Lung (tissue), 12 donors: ENCODE measurements around the gene STXBP6. TPM values are rescaled to one million over a fixed set of nuclear protein-coding genes. Genes with fewer than 3 reads are reported as not detected.

Source experiments
- ATAC-seq: fragments of 200-7000 bp; cut with Tn5 transposase; one replicate; pipeline ENCODE4 v1.9.1; 2020; ENCODE audit warnings: moderate number of reproducible peaks; ENCODE audit not compliant: insufficient read depth, low FRiP score
- DNase-seq, 3 donors: peaks; one replicate each; pipeline ENCODE4 v3.0.0-alpha.2; 2013 to 2017
- H3K27ac ChIP-seq, 2 donors: one replicate each; pipeline ENCODE4 v1.5.1; 2013; ENCODE audit warnings: mild to moderate bottlenecking in 2 of 2, moderate library complexity in 2 of 2, control low read depth in 1 of 2, inconsistent platforms in 1 of 2, low read depth in 1 of 2, low read length in 1 of 2
- H3K27me3 ChIP-seq, 3 donors: one replicate each; pipeline ENCODE4 v1.5.1; 2013; ENCODE audit warnings: low read length in 2 of 3; ENCODE audit not compliant: control insufficient read depth in 3 of 3, insufficient read depth in 3 of 3
- H3K36me3 ChIP-seq, 4 donors: one replicate each; pipeline ENCODE4 v1.5.1; 2013; ENCODE audit warnings: low read length in 4 of 4, mild to moderate bottlenecking in 1 of 4, moderate library complexity in 1 of 4; ENCODE audit not compliant: control insufficient read depth in 4 of 4, insufficient read depth in 4 of 4
- H3K4me1 ChIP-seq, 5 donors: one replicate each; pipeline ENCODE4 v1.5.1; 2013; ENCODE audit warnings: low read length in 5 of 5, mild to moderate bottlenecking in 2 of 5, moderate library complexity in 1 of 5; ENCODE audit not compliant: control insufficient read depth in 5 of 5, insufficient read depth in 5 of 5
- H3K4me3 ChIP-seq: one replicate; pipeline ENCODE4 v1.5.1; 2013; ENCODE audit warnings: mild to moderate bottlenecking, control low read depth, moderate library complexity
- H3K9ac ChIP-seq, 2 donors: one replicate each; pipeline ENCODE4 v1.5.1; 2013; ENCODE audit warnings: low read length in 2 of 2, control low read depth in 1 of 2; ENCODE audit not compliant: insufficient read depth in 1 of 2
- H3K9me3 ChIP-seq, 4 donors: one replicate each; pipeline ENCODE4 v1.5.1; 2013; ENCODE audit warnings: low read length in 3 of 4, mild to moderate bottlenecking in 1 of 4, moderate library complexity in 1 of 4; ENCODE audit not compliant: control insufficient read depth in 4 of 4, insufficient read depth in 3 of 4
- WGBS, 2 donors: extraction: QIAGEN DNeasy Blood & Tissue Kit; methylation state at CpG; one replicate each; pipeline ENCODE4 v1.1.7; 2013; 5-methylcytosine and 5-hydroxymethylcytosine counted together
- polyA plus RNA-seq, 2 donors: library from polyadenylated mRNA; stranded (reverse); fragments of 200-250 nt; gene quantifications; one replicate each; pipeline ENCODE4 v1.2.1, GENCODE V29; 2013
- total RNA-seq, 2 donors: library from RNA; depleted of rRNA in 1 of 2; stranded (reverse); fragments of >200 nt in 1 of 2; gene quantifications; one replicate each; pipeline ENCODE4 v1.2.1, GENCODE V29; 2014 to 2021
- TF ChIP-seq, protein P1 (sequence below): IDR thresholded peaks from 2 replicates; pipeline ENCODE4 v1.5.1; 2012; ENCODE audit warnings: mild to moderate bottlenecking; ENCODE audit errors: control extremely low read depth, extremely low read depth
- donor health status: control.
- donor health status: control.
- donor health status: Bipolar disorder and iron deficiency.
- donor health status: healthy.
- donor health status: DM: yes; HTN: yes; CAD: no.

STXBP6 gene
- total and polyA plus RNA-seq, 4 donors: 9.3 to 42.5 (median 10.5) TPM

GRCh38 chr14:24809135-24809534 lies 240.8 kb downstream of the STXBP6 start:
- Histone ChIP-seq H3K4me1 (peaks cover 4 to 57% (median 24%) of the 10 kb centered on the region in 5 donors), H3K27me3 (no peaks in the 10 kb centered on the region), H3K9ac (no peak overlapping the region), H3K36me3 (no peaks in the 10 kb centered on the region), H3K9me3 (no peaks in the 10 kb centered on the region), H3K4me3 (no peak overlapping the region), H3K27ac (no peak overlapping the region)
- WGBS, 2 donors: 79 to 87% methylated on average over 2 of the region's 2 CpGs
- DNase-seq (no peak), ATAC-seq (no peak)
- TF ChIP-seq, protein P1, sequence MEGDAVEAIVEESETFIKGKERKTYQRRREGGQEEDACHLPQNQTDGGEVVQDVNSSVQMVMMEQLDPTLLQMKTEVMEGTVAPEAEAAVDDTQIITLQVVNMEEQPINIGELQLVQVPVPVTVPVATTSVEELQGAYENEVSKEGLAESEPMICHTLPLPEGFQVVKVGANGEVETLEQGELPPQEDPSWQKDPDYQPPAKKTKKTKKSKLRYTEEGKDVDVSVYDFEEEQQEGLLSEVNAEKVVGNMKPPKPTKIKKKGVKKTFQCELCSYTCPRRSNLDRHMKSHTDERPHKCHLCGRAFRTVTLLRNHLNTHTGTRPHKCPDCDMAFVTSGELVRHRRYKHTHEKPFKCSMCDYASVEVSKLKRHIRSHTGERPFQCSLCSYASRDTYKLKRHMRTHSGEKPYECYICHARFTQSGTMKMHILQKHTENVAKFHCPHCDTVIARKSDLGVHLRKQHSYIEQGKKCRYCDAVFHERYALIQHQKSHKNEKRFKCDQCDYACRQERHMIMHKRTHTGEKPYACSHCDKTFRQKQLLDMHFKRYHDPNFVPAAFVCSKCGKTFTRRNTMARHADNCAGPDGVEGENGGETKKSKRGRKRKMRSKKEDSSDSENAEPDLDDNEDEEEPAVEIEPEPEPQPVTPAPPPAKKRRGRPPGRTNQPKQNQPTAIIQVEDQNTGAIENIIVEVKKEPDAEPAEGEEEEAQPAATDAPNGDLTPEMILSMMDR: no peak

DNA sequence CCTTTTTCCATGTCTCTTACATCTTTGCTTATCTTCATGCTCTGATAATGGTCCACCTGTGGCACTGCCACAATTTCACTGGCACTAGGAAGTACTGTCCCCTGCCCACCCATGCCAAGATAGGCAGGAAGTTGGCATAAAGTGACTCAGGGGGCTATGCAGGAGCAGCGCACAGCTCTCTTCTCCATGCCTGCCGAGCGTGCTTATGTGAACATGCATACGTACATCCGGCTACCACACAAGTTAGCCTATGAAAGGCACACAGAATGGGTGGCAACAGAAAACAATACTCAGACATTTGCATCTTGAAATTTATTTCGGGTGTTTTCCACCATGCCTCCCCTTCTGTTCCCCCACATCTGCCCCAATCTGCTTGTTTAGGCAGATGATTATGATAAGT lies 241.5 kb downstream of the STXBP6 start:
- 88 to 95% methylated on average over 6 of the region's 6 CpGs for WGBS, 2 donors
- H3K4me1 ChIP-seq: peaks cover 4 to 61% (median 24%) of the 10 kb centered on the region in 5 donors
- no peak for ATAC-seq

GRCh38 chr14:24806061-24806678 lies 243.8 kb downstream of the STXBP6 start:
- H3K27me3 ChIP-seq: no peaks in the 10 kb centered on the region
- TF ChIP-seq, protein P1: peak; percentile 51
- H3K9me3 ChIP-seq: no peaks in the 10 kb centered on the region
- no peaks in the 10 kb centered on the region for H3K36me3 ChIP-seq
- H3K4me1 ChIP-seq: peaks cover 4 to 44% (median 20%) of the 10 kb centered on the region in 5 donors
- peak overlapping the region in 1 of 2 donors; percentile 47 for H3K27ac ChIP-seq
- H3K4me3 ChIP-seq: no peak overlapping the region
- 39 to 47% methylated on average over 9 of the region's 9 CpGs for WGBS, 2 donors
- DNase-seq: peak; percentile 72 to 80 (median 73)
- no peak overlapping the region for H3K9ac ChIP-seq
- peak; percentile 58 for ATAC-seq

More for the DNA sequence above, 241.5 kb downstream of the STXBP6 start:
- H3K9ac ChIP-seq: no peak overlapping the region
- DNase-seq: no peak
- TF ChIP-seq, protein P1: no peak
- H3K9me3 ChIP-seq: no peaks in the 10 kb centered on the region
- H3K27ac ChIP-seq: no peak overlapping the region
- no peak overlapping the region for H3K4me3 ChIP-seq
- no peaks in the 10 kb centered on the region for H3K36me3 ChIP-seq
- H3K27me3 ChIP-seq: no peaks in the 10 kb centered on the region
